ENCODE results near the gene SLAMF6.
"Not testable (repeated sequence)": the region's sequence is repeated elsewhere in the genome, so short reads cannot be mapped to it uniquely, and the experiment has no call there.

SLAMF6 gene

GRCh38 chr1:160522622-160523345 is at the start of gene SLAMF6:
Gene SLAMF6, minus strand, starts transcription at chr1:160523255. Its CDS starts 63 bp downstream, at chr1:160523192.
- Mint-ChIP-seq H3K9me3 (peaks cover 22% of the 10 kb centered on the region), H3K4me1 (ENCODE audit: low read depth) (peaks cover 83% of the 10 kb centered on the region), H3K4me3 (peak within 1 kb of the TSS; percentile 97), H3K36me3 (ENCODE audit: low read depth) (peaks cover 72% of the 10 kb centered on the region), H3K27me3 (no peaks in the 10 kb centered on the region), H3K27ac (peak within 1 kb of the TSS; percentile 99)

- H3K4me3 Mint-ChIP-seq: no peak overlapping the region
- peaks cover 12% of the 10 kb centered on the region for H3K9me3 Mint-ChIP-seq
- peak overlapping the region; percentile 99 for H3K27ac Mint-ChIP-seq
- peaks cover 100% of the 10 kb centered on the region for H3K4me1 Mint-ChIP-seq (ENCODE audit: low read depth)
- H3K27me3 Mint-ChIP-seq: no peaks in the 10 kb centered on the region
- H3K36me3 Mint-ChIP-seq (ENCODE audit: low read depth): peaks cover 53% of the 10 kb centered on the region
Observed at GRCh38 chr1:160570840-160571239, 47.8 kb upstream of the SLAMF6 start.

GRCh38 chr1:160569806-160570205 is 46.8 kb upstream of the SLAMF6 start:
- Mint-ChIP-seq H3K4me3 (peak overlapping the region; percentile 73), H3K36me3 (ENCODE audit: low read depth) (peaks cover 63% of the 10 kb centered on the region), H3K27me3 (no peaks in the 10 kb centered on the region), H3K27ac (peak overlapping the region; percentile 96), H3K4me1 (ENCODE audit: low read depth) (peaks cover 100% of the 10 kb centered on the region), H3K9me3 (peaks cover 12% of the 10 kb centered on the region)

GRCh38 chr1:160567858-160568682 is 45.0 kb upstream of the SLAMF6 start:
- Mint-ChIP-seq H3K4me1 (ENCODE audit: low read depth) (peaks cover 100% of the 10 kb centered on the region), H3K4me3 (peak overlapping the region; percentile 70), H3K27ac (peak overlapping the region; percentile 96), H3K9me3 (peaks cover 19% of the 10 kb centered on the region), H3K27me3 (no peaks in the 10 kb centered on the region), H3K36me3 (ENCODE audit: low read depth) (peaks cover 74% of the 10 kb centered on the region)

DNA sequence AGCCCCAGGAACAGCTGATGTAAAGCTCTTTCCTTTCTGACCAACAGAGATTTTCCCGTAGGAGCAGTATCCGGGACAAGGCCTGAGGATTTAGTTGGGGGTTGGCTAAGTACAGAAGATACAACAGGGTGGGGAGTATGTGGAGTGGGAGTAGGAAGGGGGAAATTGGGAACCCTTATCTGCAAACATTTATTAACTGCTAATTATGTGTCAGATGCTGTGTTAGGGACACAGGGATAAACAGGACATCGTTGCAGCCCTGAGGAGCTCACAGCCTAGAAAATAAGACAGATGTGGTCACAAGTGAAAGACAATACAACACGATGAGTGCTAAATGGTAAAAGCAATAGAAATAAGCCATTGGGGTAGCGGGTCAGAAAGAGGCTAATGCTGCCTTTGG is 44.3 kb upstream of the SLAMF6 start:
- Mint-ChIP-seq H3K27ac (peak overlapping the region; percentile 96), H3K9me3 (peaks cover 22% of the 10 kb centered on the region), H3K36me3 (ENCODE audit: low read depth) (peaks cover 77% of the 10 kb centered on the region), H3K27me3 (no peaks in the 10 kb centered on the region), H3K4me3 (peak overlapping the region; percentile 70), H3K4me1 (ENCODE audit: low read depth) (peaks cover 100% of the 10 kb centered on the region)

GRCh38 chr1:160565564-160565963 is 42.5 kb upstream of the SLAMF6 start:
- H3K9me3 Mint-ChIP-seq: peaks cover 14% of the 10 kb centered on the region
- H3K27ac Mint-ChIP-seq: peak overlapping the region; percentile 96
- H3K4me1 Mint-ChIP-seq (ENCODE audit: low read depth): peaks cover 100% of the 10 kb centered on the region
- peak overlapping the region; percentile 27 for H3K4me3 Mint-ChIP-seq
- peaks cover 78% of the 10 kb centered on the region for H3K36me3 Mint-ChIP-seq (ENCODE audit: low read depth)
- H3K27me3 Mint-ChIP-seq: no peaks in the 10 kb centered on the region

DNA sequence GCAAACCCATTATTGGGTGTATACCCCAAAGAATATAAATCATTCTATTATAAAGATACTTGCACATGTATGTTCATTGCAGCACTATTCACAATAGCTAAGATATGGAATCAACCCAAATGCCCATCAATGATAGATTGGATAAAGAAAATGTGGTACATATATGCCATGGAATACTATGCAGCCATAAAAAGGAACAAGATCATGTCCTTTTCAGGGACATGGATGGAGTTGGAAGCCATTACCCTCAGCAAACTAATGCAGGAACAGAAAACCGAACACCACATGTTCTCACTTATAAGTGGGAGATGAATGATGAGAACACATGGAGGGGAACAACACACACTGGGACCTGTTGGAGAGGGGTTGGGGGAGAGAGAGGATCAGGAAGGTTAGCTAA is 40.2 kb upstream of the SLAMF6 start:
- peaks cover 14% of the 10 kb centered on the region for H3K9me3 Mint-ChIP-seq
- H3K27me3 Mint-ChIP-seq, H3K4me3 Mint-ChIP-seq: not testable (repeated sequence)
- peaks cover 100% of the 10 kb centered on the region for H3K4me1 Mint-ChIP-seq (ENCODE audit: low read depth)
- H3K27ac Mint-ChIP-seq: peak overlapping the region; percentile 50
- H3K36me3 Mint-ChIP-seq (ENCODE audit: low read depth): peaks cover 89% of the 10 kb centered on the region

DNA sequence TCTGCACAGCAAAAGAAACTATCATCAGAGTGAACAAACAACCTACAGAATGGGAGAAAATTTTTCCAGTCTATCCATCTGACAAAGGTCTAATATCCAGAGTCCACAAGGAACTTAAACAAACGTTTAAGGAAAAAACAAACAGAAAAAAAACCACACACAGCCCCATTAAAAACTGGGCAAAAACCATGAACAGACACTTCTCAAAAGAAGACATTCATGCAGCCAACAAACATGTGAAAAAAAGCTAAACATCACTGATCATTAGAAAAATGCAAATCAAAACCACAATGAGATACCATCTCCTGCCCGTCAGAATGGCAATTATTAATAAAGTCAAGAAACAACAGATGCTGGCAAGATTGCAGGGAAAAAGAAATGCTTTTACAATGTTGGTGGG is 39.7 kb upstream of the SLAMF6 start:
- peak overlapping the region; percentile 59 for H3K27ac Mint-ChIP-seq
- H3K36me3 Mint-ChIP-seq (ENCODE audit: low read depth): peaks cover 90% of the 10 kb centered on the region
- H3K4me3 Mint-ChIP-seq, H3K27me3 Mint-ChIP-seq: not testable (repeated sequence)
- H3K4me1 Mint-ChIP-seq (ENCODE audit: low read depth): peaks cover 100% of the 10 kb centered on the region
- peaks cover 14% of the 10 kb centered on the region for H3K9me3 Mint-ChIP-seq

- peaks cover 93% of the 10 kb centered on the region for H3K4me1 Mint-ChIP-seq (ENCODE audit: low read depth)
- no peaks in the 10 kb centered on the region for H3K27me3 Mint-ChIP-seq
- H3K9me3 Mint-ChIP-seq: peaks cover 14% of the 10 kb centered on the region
- H3K4me3 Mint-ChIP-seq: peak overlapping the region; percentile 81
- peaks cover 85% of the 10 kb centered on the region for H3K36me3 Mint-ChIP-seq (ENCODE audit: low read depth)
- H3K27ac Mint-ChIP-seq: peak overlapping the region; percentile 90
Observed at GRCh38 chr1:160560806-160561205, 37.8 kb upstream of the SLAMF6 start.

GRCh38 chr1:160560045-160560705 is 37.1 kb upstream of the SLAMF6 start:
- Mint-ChIP-seq H3K27ac (peak overlapping the region; percentile 90), H3K36me3 (ENCODE audit: low read depth) (peaks cover 83% of the 10 kb centered on the region), H3K27me3 (no peaks in the 10 kb centered on the region), H3K4me3 (peak overlapping the region; percentile 81), H3K9me3 (peaks cover 14% of the 10 kb centered on the region), H3K4me1 (ENCODE audit: low read depth) (peaks cover 90% of the 10 kb centered on the region)

DNA sequence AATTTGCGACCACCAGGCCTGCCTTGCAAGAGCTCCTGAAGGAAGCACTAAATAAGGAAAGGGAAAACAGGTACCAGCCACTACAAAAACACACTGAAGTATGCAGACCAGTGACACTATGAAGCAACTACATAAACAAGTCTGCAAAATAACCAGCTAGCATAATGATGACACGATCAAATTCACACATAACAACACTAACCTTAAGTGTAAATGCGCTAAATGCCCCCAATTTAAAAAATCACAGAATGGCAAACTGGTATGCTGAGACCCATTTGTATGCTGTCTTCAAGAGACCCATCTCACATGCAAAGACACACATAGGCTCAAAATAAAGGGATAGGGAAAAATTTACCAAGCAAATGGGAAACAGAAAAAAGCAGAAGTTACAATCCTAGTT is 36.4 kb upstream of the SLAMF6 start:
- H3K4me1 Mint-ChIP-seq (ENCODE audit: low read depth): peaks cover 83% of the 10 kb centered on the region

DNA sequence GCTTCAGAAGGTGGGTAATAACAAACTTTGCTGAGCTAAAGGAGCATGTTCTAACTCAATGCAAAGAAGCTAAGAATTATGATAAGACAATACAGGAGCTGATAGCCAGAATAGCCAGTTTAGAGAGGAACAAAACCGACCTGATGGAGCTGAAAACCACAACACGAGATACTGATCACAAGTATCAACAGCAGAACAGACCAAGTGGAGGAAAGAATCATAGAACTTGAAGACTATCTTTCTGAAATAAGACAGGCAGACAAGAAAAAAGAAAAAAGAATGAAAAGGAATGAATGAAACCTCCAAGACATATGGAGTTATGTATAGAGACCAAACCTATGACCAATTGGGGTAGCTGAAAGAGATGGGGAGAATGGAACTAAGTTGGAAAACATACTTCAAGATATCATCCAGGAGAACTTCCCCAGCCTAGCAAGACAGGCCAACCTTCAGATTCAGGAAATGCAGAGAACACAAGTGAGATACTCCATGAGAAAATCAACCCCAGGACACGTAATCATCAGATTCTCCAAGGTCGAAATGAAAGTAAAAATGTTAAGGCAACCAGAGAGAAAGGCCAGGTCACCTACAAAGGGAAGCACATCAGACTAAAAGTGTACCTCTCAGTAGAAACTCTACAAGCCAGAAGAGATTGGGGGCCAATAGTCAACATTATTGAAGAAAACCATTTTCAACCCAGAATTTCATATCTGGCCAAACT is 35.8 kb upstream of the SLAMF6 start:
- H3K9me3 Mint-ChIP-seq: peaks cover 14% of the 10 kb centered on the region
- peak overlapping the region; percentile 90 for H3K27ac Mint-ChIP-seq
- H3K4me1 Mint-ChIP-seq (ENCODE audit: low read depth): peaks cover 80% of the 10 kb centered on the region
- peaks cover 74% of the 10 kb centered on the region for H3K36me3 Mint-ChIP-seq (ENCODE audit: low read depth)
- no peaks in the 10 kb centered on the region for H3K27me3 Mint-ChIP-seq
- peak overlapping the region; percentile 81 for H3K4me3 Mint-ChIP-seq

More for the DNA sequence above, 36.4 kb upstream of the SLAMF6 start:
- peak overlapping the region; percentile 90 for H3K27ac Mint-ChIP-seq
- H3K36me3 Mint-ChIP-seq (ENCODE audit: low read depth): peaks cover 76% of the 10 kb centered on the region
- peaks cover 14% of the 10 kb centered on the region for H3K9me3 Mint-ChIP-seq
- H3K4me3 Mint-ChIP-seq: peak overlapping the region; percentile 81
- H3K27me3 Mint-ChIP-seq: not testable (repeated sequence)

DNA sequence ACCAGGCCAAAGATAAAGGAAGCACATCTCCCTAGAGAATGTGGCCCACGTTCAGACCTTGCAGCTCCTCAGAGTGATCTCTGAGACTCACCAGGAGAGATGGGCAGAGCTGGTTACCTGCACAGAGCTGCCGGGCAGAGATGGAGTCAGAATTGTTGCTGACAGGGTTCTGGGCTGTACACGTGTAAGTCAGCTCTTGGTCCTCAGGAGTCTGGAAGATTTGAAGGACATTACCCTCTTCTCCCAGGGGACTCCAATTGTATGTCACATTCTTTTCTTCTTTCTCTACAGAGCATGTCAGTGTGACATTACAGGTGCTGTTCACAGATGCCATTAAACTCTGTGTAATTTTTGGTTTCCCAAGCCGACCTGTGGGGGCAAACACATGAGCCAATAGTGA is 30.7 kb upstream of the SLAMF6 start:
- Mint-ChIP-seq H3K4me3 (no peak overlapping the region), H3K9me3 (no peaks in the 10 kb centered on the region), H3K4me1 (ENCODE audit: low read depth) (peaks cover 56% of the 10 kb centered on the region), H3K27ac (no peak overlapping the region), H3K36me3 (ENCODE audit: low read depth) (peaks cover 65% of the 10 kb centered on the region), H3K27me3 (no peaks in the 10 kb centered on the region)

- Mint-ChIP-seq H3K4me1 (ENCODE audit: low read depth) (peaks cover 50% of the 10 kb centered on the region), H3K4me3 (no peak overlapping the region), H3K9me3 (no peaks in the 10 kb centered on the region), H3K36me3 (ENCODE audit: low read depth) (peaks cover 68% of the 10 kb centered on the region), H3K27me3 (no peaks in the 10 kb centered on the region), H3K27ac (peak overlapping the region; percentile 42)
Observed at GRCh38 chr1:160552425-160552824, 29.4 kb upstream of the SLAMF6 start.

Data from stimulated activated naive CD8-positive, alpha-beta T cell treated with anti-CD3 and anti-CD28 coated beads, Interleukin-15, Interleukin-2, amounts not matched to agents 100 ng/mL and 50 ng/mL, for 24 hours (primary cell).